Measurements from ENCODE around the gene KRTAP5-6. TPM values are rescaled to one million over a fixed set of nuclear protein-coding genes. Genes with fewer than 3 reads are reported as not detected.

The KRTAP5-6 gene
- total RNA-seq, 1 donor from 2014 or later = not detected

DNA sequence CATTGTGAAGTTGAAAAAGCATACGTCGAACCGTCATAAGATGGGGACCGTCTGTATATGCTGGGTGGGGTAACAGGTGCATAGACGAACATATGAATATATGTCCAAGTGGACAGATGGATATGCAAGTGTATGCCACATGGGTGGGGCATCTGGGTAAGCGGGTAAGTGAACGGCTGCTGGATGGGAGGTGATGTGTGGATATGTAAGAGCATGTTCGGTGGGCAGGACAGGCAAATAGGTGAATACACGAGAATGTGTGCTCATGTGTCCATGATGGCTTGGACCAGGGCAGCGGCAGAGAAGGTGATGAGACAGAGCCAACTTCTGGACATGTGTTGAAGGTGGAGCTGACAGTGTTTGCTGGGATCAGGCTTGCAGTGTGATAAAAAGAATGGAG lies 41.4 kb downstream of the KRTAP5-6 start:
- no peak for DNase-seq (ENCODE audit: low spot score in 2 of 2, unreplicated experiment in 2 of 2)
- no peak overlapping the region for H3K27ac Mint-ChIP-seq
- H3K4me1 Mint-ChIP-seq = no peaks in the 10 kb centered on the region
- no peaks in the 10 kb centered on the region for H3K36me3 Mint-ChIP-seq
- TF ChIP-seq, protein P1, sequence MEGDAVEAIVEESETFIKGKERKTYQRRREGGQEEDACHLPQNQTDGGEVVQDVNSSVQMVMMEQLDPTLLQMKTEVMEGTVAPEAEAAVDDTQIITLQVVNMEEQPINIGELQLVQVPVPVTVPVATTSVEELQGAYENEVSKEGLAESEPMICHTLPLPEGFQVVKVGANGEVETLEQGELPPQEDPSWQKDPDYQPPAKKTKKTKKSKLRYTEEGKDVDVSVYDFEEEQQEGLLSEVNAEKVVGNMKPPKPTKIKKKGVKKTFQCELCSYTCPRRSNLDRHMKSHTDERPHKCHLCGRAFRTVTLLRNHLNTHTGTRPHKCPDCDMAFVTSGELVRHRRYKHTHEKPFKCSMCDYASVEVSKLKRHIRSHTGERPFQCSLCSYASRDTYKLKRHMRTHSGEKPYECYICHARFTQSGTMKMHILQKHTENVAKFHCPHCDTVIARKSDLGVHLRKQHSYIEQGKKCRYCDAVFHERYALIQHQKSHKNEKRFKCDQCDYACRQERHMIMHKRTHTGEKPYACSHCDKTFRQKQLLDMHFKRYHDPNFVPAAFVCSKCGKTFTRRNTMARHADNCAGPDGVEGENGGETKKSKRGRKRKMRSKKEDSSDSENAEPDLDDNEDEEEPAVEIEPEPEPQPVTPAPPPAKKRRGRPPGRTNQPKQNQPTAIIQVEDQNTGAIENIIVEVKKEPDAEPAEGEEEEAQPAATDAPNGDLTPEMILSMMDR (IDR thresholded peaks at IDR 0.05; ENCODE audit: unreplicated experiment) = no peak
- H3K4me3 Mint-ChIP-seq = no peak overlapping the region
- H3K27me3 Mint-ChIP-seq (ENCODE audit: low read depth) = peaks cover 50% of the 10 kb centered on the region
- H3K9me3 Mint-ChIP-seq = peaks cover 28% of the 10 kb centered on the region

DNA sequence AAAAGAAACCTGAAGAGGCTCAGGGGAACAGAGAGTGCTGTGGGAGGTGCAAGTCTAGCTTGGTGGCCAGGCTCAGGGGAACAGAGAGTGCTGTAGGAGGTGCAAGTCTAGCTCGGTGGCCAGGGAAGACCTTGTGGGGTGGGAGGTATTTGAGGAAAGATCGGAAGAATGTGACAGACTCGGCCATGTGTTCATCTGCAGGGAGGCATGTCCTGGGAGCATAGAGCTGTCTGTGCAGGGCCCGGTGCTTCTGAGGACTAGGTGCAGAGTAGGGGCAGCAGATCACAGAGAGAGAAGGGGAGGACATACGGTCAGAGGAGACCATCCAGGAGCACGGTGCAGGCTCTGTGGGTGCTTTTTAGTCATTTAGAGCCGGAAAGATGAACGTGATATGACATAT lies 42.6 kb downstream of the KRTAP5-6 start:
- H3K9me3 Mint-ChIP-seq = peaks cover 28% of the 10 kb centered on the region
- H3K4me1 Mint-ChIP-seq = no peaks in the 10 kb centered on the region
- H3K27ac Mint-ChIP-seq = no peak overlapping the region
- TF ChIP-seq, protein P1 (IDR thresholded peaks at IDR 0.05; ENCODE audit: unreplicated experiment) = no peak
- no peak overlapping the region for H3K4me3 Mint-ChIP-seq
- peaks cover 38% of the 10 kb centered on the region for H3K27me3 Mint-ChIP-seq (ENCODE audit: low read depth)
- no peaks in the 10 kb centered on the region for H3K36me3 Mint-ChIP-seq
- no peak for DNase-seq (ENCODE audit: low spot score in 2 of 2, unreplicated experiment in 2 of 2)

DNA sequence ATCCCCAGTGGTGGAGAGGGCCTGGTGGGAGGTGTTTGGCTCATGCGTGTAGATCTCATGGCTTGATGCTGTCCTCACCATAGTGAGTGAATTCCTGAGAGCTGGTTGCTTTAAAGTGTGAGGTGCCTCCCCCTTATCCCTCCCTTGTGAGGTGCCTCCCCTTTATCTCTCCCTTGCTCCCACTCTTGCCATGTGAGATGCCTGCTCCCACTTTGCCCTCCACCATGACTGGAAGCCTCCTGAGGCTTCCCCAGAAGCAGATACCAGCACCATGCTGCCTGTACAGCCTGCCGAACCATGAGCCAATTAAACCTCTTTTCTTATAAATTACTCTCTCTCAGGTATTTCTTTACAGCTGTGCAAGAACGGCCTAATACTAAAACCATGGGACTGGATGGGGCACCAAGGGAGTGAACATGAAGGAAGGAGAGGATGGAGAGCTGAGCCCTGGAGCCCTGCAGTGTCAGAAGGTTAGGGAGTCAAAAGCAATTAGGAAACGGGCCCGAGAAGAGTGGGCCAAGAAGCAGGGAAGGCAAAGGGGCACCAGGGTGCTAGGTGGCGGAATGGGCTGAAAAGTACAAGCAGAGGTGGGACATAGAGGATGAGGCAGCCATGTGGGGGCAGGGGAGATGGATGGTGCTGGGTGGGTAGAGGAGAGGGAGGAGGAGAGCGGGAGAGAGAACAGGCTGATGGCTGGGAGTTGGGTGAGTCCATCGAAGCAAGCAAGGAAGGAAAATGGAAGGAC lies 44.0 kb downstream of the KRTAP5-6 start:
- H3K36me3 Mint-ChIP-seq = no peaks in the 10 kb centered on the region
- no peak for DNase-seq (ENCODE audit: low spot score in 2 of 2, unreplicated experiment in 2 of 2)
- TF ChIP-seq, protein P1 (IDR thresholded peaks at IDR 0.05; ENCODE audit: unreplicated experiment) = no peak

DNA sequence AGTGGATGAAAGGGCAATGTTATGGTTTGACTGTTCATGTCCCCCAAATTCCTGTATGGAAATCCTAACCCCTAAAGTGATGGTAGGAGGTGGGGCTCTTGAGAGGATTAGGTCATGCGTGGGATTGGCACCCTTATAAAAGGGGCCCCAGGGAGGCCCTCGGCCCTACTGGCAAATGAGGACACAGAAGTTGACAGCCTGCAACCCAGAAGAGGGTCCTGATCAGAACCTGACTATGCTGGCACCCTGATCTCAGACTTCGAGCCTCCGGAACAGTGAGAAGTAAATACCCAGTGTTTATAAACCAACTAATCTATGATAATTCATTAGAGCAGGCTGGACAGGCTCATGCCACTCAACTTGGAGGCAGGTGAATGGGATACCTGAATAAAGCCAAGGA lies 44.7 kb downstream of the KRTAP5-6 start:
- DNase-seq (ENCODE audit: low spot score in 2 of 2, unreplicated experiment in 2 of 2) = no peak
- H3K9me3 Mint-ChIP-seq = peaks cover 15% of the 10 kb centered on the region
- no peaks in the 10 kb centered on the region for H3K4me1 Mint-ChIP-seq
- H3K36me3 Mint-ChIP-seq = no peaks in the 10 kb centered on the region
- peaks cover 29% of the 10 kb centered on the region for H3K27me3 Mint-ChIP-seq (ENCODE audit: low read depth)
- H3K4me3 Mint-ChIP-seq = no peak overlapping the region
- TF ChIP-seq, protein P1 (IDR thresholded peaks at IDR 0.05; ENCODE audit: unreplicated experiment) = no peak
- H3K27ac Mint-ChIP-seq = no peak overlapping the region

More for the DNA sequence above, 44.0 kb downstream of the KRTAP5-6 start:
- H3K9me3 Mint-ChIP-seq = peaks cover 23% of the 10 kb centered on the region
- H3K4me1 Mint-ChIP-seq = no peaks in the 10 kb centered on the region
- no peak overlapping the region for H3K27ac Mint-ChIP-seq
- no peak overlapping the region for H3K4me3 Mint-ChIP-seq
- peaks cover 33% of the 10 kb centered on the region for H3K27me3 Mint-ChIP-seq (ENCODE audit: low read depth)

DNA sequence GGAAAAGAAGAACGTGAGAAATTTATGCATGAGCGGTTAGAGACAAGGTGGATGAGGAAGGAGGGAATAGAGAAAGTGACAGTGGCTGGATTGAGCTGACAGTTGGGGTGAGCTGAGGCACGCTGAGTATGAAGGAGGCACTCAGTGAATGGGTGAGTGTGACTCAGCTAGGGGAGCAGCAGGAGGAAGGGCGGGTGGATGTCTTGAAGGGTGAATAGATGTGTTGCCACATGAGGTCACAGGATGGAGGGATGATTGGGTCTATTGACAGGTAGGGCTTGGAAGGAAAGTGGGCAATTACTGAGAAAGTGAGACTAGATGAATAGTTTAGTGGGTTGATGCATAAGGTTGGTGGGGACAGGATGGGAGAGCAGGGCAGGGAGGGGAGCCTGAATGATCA lies 45.4 kb downstream of the KRTAP5-6 start:
- H3K36me3 Mint-ChIP-seq = no peaks in the 10 kb centered on the region
- no peak overlapping the region for H3K4me3 Mint-ChIP-seq
- TF ChIP-seq, protein P1 (IDR thresholded peaks at IDR 0.05; ENCODE audit: unreplicated experiment) = no peak
- peaks cover 34% of the 10 kb centered on the region for H3K27me3 Mint-ChIP-seq (ENCODE audit: low read depth)
- H3K9me3 Mint-ChIP-seq = peaks cover 11% of the 10 kb centered on the region
- no peak overlapping the region for H3K27ac Mint-ChIP-seq
- no peaks in the 10 kb centered on the region for H3K4me1 Mint-ChIP-seq
- no peak for DNase-seq (ENCODE audit: low spot score in 2 of 2, unreplicated experiment in 2 of 2)

All from mesothelial cell of epicardium (in vitro differentiated cells).